Loucy (cell line): ENCODE data around the gene PLEKHA7.

ENCODE experiments used
- H2AFZ ChIP-seq: fragments of 200-600 bp; sonication (generic); 2 replicates; pipeline ENCODE4 v1.6.0; 2016; ENCODE audit warnings: antibody characterized with exemption, mild to moderate bottlenecking, low read length, moderate library complexity
- H3F3A ChIP-seq: fragments of 200-600 bp; 2 replicates; pipeline ENCODE4 v1.6.0; 2016; ENCODE audit warnings: antibody characterized with exemption, low read depth, mild to moderate bottlenecking
- H3K27me3 ChIP-seq: fragments of 200-600 bp; sonication (generic); 2 replicates; pipeline ENCODE4 v1.6.1; 2014; ENCODE audit warnings: low read length, mild to moderate bottlenecking; ENCODE audit not compliant: insufficient read depth, poor library complexity, severe bottlenecking
- H3K36me3 ChIP-seq: fragments of 200-600 bp; sonication (generic); 2 replicates; pipeline ENCODE4 v1.6.1; 2016; ENCODE audit warnings: low read length; ENCODE audit not compliant: insufficient read depth
- H3K4me1 ChIP-seq: fragments of 200-600 bp; sonication (generic); 2 replicates; pipeline ENCODE4 v1.5.1; 2014; ENCODE audit warnings: low read length, mild to moderate bottlenecking; ENCODE audit not compliant: insufficient read depth, poor library complexity, severe bottlenecking
- H3K4me2 ChIP-seq: fragments of 200-600 bp; sonication (generic); 2 replicates; pipeline ENCODE4 v1.6.0; 2014; ENCODE audit warnings: antibody characterized with exemption, low read length, low read depth, mild to moderate bottlenecking; ENCODE audit not compliant: poor library complexity, severe bottlenecking
- H3K4me3 ChIP-seq: fragments of 200-600 bp; sonication (generic); 2 replicates; pipeline ENCODE4 v1.5.1; 2014; ENCODE audit warnings: low read length, mild to moderate bottlenecking, mixed read lengths; ENCODE audit not compliant: poor library complexity, severe bottlenecking
- H3K79me2 ChIP-seq: fragments of 200-600 bp; sonication (generic); 2 replicates; pipeline ENCODE4 v1.6.1; 2014; ENCODE audit warnings: low read length; ENCODE audit not compliant: insufficient read depth
- H3K9ac ChIP-seq: fragments of 200-600 bp; sonication (generic); 2 replicates; pipeline ENCODE4 v1.6.0; 2014; ENCODE audit warnings: mild to moderate bottlenecking, low read depth, low read length, moderate library complexity; ENCODE audit not compliant: poor library complexity, severe bottlenecking
- H3K9me2 ChIP-seq: fragments of 200-600 bp; sonication (generic); replicated peaks from 2 replicates; pipeline ENCODE4 v1.6.1; 2016; ENCODE audit warnings: low read depth, low read length, mixed read lengths
- H3K9me3 ChIP-seq: fragments of 200-600 bp; sonication (generic); 2 replicates; pipeline ENCODE4 v1.6.1; 2014; ENCODE audit warnings: mild to moderate bottlenecking, antibody characterized with exemption, low read length, low read depth; ENCODE audit not compliant: insufficient read depth
- H4K20me1 ChIP-seq: fragments of 200-600 bp; sonication (generic); 2 replicates; pipeline ENCODE4 v1.6.0; 2014; ENCODE audit warnings: antibody characterized with exemption, low read length, mild to moderate bottlenecking; ENCODE audit not compliant: insufficient read depth, poor library complexity, severe bottlenecking
- CTCF ChIP-seq: fragments of 200-600 bp; sonication (generic); conservative IDR thresholded peaks from 2 replicates; pipeline ENCODE4 v1.5.1; 2014; ENCODE audit warnings: mild to moderate bottlenecking, antibody characterized with exemption, low read length
- EZH2phosphoT487 ChIP-seq: fragments of 200-600 bp; IDR thresholded peaks from 2 replicates; pipeline ENCODE4 v1.6.1; 2018; ENCODE audit warnings: antibody characterized with exemption, mild to moderate bottlenecking, moderate library complexity, borderline replicate concordance

PLEKHA7 gene

GRCh38 chr11:16891964-16892363 lies 122.2 kb downstream of the PLEKHA7 start:
- Histone ChIP-seq H3K79me2 (no peaks in the 10 kb centered on the region), H2AFZ (no peak overlapping the region), H3K4me3 (no peak overlapping the region), H3K27me3 (no peaks in the 10 kb centered on the region), H3F3A (no peaks in the 10 kb centered on the region), H3K9me2 (no peaks in the 10 kb centered on the region), H3K4me1 (no peaks in the 10 kb centered on the region), H3K4me2 (no peak overlapping the region), H4K20me1 (no peaks in the 10 kb centered on the region), H3K36me3 (no peaks in the 10 kb centered on the region), H3K9me3 (peaks cover 6% of the 10 kb centered on the region; the same call in 1 of the 2 replicates), H3K9ac (no peak overlapping the region)
- TF ChIP-seq EZH2phosphoT487 (no peak), CTCF (no peak)

GRCh38 chr11:16891165-16891564 lies 123.0 kb downstream of the PLEKHA7 start:
- Histone ChIP-seq H3K9me3 (peaks cover 6% of the 10 kb centered on the region; the same call in 1 of the 2 replicates), H3K9ac (no peak overlapping the region), H3K79me2 (no peaks in the 10 kb centered on the region), H3K9me2 (no peaks in the 10 kb centered on the region), H4K20me1 (no peaks in the 10 kb centered on the region), H3K4me3 (no peak overlapping the region), H2AFZ (no peak overlapping the region), H3K4me2 (no peak overlapping the region), H3K4me1 (no peaks in the 10 kb centered on the region), H3K36me3 (no peaks in the 10 kb centered on the region), H3F3A (no peaks in the 10 kb centered on the region), H3K27me3 (no peaks in the 10 kb centered on the region)
- TF ChIP-seq CTCF (no peak), EZH2phosphoT487 (no peak)

- no peaks in the 10 kb centered on the region for H3K27me3 ChIP-seq
- H3K9me3 ChIP-seq, result peaks cover 6% of the 10 kb centered on the region; the same call in 1 of the 2 replicates
- H3F3A ChIP-seq, result no peaks in the 10 kb centered on the region
- no peaks in the 10 kb centered on the region for H3K36me3 ChIP-seq
- no peaks in the 10 kb centered on the region for H3K9me2 ChIP-seq
- H3K4me1 ChIP-seq, result no peaks in the 10 kb centered on the region
- TF ChIP-seq EZH2phosphoT487, result no peak
- no peak for TF ChIP-seq CTCF
- H4K20me1 ChIP-seq, result no peaks in the 10 kb centered on the region
- no peaks in the 10 kb centered on the region for H3K79me2 ChIP-seq
- no peak overlapping the region for H3K4me2 ChIP-seq
- no peak overlapping the region for H3K4me3 ChIP-seq
- no peak overlapping the region for H2AFZ ChIP-seq
- no peak overlapping the region for H3K9ac ChIP-seq
Measured at GRCh38 chr11:16890442-16890841, 123.8 kb downstream of the PLEKHA7 start.
